Fibroblast of lung (primary cell): ENCODE measurements around the gene RNASE4. TPM values are rescaled to one million over a fixed set of nuclear protein-coding genes. Genes with fewer than 3 reads are reported as not detected.

ENCODE experiments used
- DNase-seq, 2 donors: peaks; one replicate each; pipeline versions ENCODE4 v3.0.0 to v3.0.0-alpha.2; 2010; ENCODE audit warnings: low read depth in 2 of 2
- H2AFZ ChIP-seq: 2 replicates; pipeline ENCODE4 v1.5.1; 2012; ENCODE audit warnings: low read length, control low read depth, inconsistent platforms
- H3K27ac ChIP-seq: 2 replicates; pipeline ENCODE4 v1.5.1; 2011; ENCODE audit warnings: low read length, control low read depth; ENCODE audit not compliant: insufficient read depth
- H3K27me3 ChIP-seq: 2 replicates; pipeline ENCODE4 v1.5.1; 2011; ENCODE audit warnings: mild to moderate bottlenecking, low read length; ENCODE audit not compliant: control insufficient read depth, insufficient read depth
- H3K36me3 ChIP-seq: 2 replicates; pipeline ENCODE4 v1.5.1; 2011; ENCODE audit warnings: low read length; ENCODE audit not compliant: control insufficient read depth, insufficient read depth
- H3K4me1 ChIP-seq: 2 replicates; pipeline ENCODE4 v1.5.1; 2011; ENCODE audit warnings: low read length; ENCODE audit not compliant: control insufficient read depth, insufficient read depth; ENCODE audit errors: extremely low read depth
- H3K4me2 ChIP-seq: 2 replicates; pipeline ENCODE4 v1.5.1; 2011; ENCODE audit warnings: low read length, control low read depth; ENCODE audit not compliant: insufficient read depth; ENCODE audit errors: extremely low read depth
- H3K4me3 ChIP-seq, 4 experiments: fragments of 200-600 bp in 1 of 4; sonication (generic) in 1 of 4; replicated peaks in 1 of 4; 2 replicates each; pipeline ENCODE4 v1.5.1; 2011 to 2016; ENCODE audit warnings: low read length in 4 of 4, low read depth in 3 of 4, mild to moderate bottlenecking in 3 of 4, control low read depth in 2 of 4, inconsistent platforms in 1 of 4, mixed read lengths in 1 of 4; ENCODE audit not compliant: insufficient read depth in 1 of 4; ENCODE audit errors: control extremely low read depth in 1 of 4
- H3K79me2 ChIP-seq: 2 replicates; pipeline ENCODE4 v1.5.1; 2012; ENCODE audit warnings: mild to moderate bottlenecking, low read length, inconsistent platforms; ENCODE audit not compliant: control insufficient read depth, insufficient read depth
- H3K9ac ChIP-seq: 2 replicates; pipeline ENCODE4 v1.5.1; 2011; ENCODE audit warnings: mild to moderate bottlenecking, low read length, control low read depth; ENCODE audit not compliant: insufficient read depth
- H3K9me3 ChIP-seq: 2 replicates; pipeline ENCODE4 v1.5.1; 2012; ENCODE audit warnings: low read depth, low read length; ENCODE audit not compliant: control insufficient read depth, insufficient read depth
- H4K20me1 ChIP-seq: 2 replicates; pipeline ENCODE4 v1.5.1; 2011; ENCODE audit warnings: low read length; ENCODE audit not compliant: control insufficient read depth, insufficient read depth; ENCODE audit errors: extremely low read depth
- EZH2 ChIP-seq: IDR thresholded peaks from 2 replicates; pipeline ENCODE4 v1.5.1; 2012; ENCODE audit warnings: low read length, control low read depth, mild to moderate bottlenecking; ENCODE audit errors: missing control alignments
- polyA plus RNA-seq, 2 donors: library from polyadenylated mRNA; depleted of rRNA in 1 of 2; stranded (reverse) in 1 of 2; unstranded in 1 of 2; fragments of >200 nt; gene quantifications; 2 replicates each; pipeline ENCODE4 v1.2.1, GENCODE V29; 2011 to 2012; ENCODE audit warnings: missing spikeins in 1 of 2
- total RNA-seq: library from RNA; depleted of rRNA; stranded (reverse); fragments of >200 nt; gene quantifications from 2 replicates; pipeline ENCODE4 v1.2.1, GENCODE V29; 2014
- TF ChIP-seq, protein P1 (sequence below), 2 donors: IDR thresholded peaks in 1 of 2; conservative IDR thresholded peaks in 1 of 2; 1 replicate in 1 of 2; 2 replicates in 1 of 2; pipeline ENCODE4 v1.5.1; 2011 to 2012; ENCODE audit warnings: low read length in 2 of 2, control low read depth in 1 of 2, inconsistent platforms in 1 of 2, low read depth in 1 of 2, mild to moderate bottlenecking in 1 of 2

RNASE4 gene
- total and polyA plus RNA-seq, 2 donors (not counting 1 experiment from before 2014, with no cell fraction given) = 22.1 to 43.9 TPM

DNA sequence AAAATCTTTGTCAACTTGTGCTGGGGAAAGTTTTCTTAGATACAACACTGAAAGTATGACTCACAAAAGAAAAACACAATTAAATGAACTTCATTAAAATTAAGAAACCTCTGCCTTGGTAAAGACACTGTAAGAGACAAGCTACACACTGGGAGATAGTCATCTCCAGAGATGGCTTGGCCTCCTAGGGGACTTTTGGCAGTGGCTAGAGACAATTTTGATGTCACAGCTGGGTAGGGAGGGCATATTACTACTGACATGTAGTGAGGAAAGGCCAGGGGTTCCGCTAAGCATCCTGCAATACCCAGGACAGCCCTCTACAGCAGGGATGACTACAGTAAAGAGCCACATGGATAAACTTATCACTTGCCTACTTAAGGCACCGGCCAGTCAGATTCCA is 8.7 kb upstream of the RNASE4 start:
- DNase-seq = no peak
- Histone ChIP-seq H4K20me1 (no peaks in the 10 kb centered on the region), H3K9me3 (no peaks in the 10 kb centered on the region), H3K4me1 (no peaks in the 10 kb centered on the region), H3K9ac (no peak overlapping the region), H3K27ac (no peak overlapping the region), H3K4me3 (no peak overlapping the region), H2AFZ (no peak overlapping the region), H3K36me3 (no peaks in the 10 kb centered on the region), H3K4me2 (no peak overlapping the region), H3K27me3 (no peaks in the 10 kb centered on the region), H3K79me2 (no peaks in the 10 kb centered on the region)
- no peak for TF ChIP-seq EZH2
- TF ChIP-seq, protein P1, sequence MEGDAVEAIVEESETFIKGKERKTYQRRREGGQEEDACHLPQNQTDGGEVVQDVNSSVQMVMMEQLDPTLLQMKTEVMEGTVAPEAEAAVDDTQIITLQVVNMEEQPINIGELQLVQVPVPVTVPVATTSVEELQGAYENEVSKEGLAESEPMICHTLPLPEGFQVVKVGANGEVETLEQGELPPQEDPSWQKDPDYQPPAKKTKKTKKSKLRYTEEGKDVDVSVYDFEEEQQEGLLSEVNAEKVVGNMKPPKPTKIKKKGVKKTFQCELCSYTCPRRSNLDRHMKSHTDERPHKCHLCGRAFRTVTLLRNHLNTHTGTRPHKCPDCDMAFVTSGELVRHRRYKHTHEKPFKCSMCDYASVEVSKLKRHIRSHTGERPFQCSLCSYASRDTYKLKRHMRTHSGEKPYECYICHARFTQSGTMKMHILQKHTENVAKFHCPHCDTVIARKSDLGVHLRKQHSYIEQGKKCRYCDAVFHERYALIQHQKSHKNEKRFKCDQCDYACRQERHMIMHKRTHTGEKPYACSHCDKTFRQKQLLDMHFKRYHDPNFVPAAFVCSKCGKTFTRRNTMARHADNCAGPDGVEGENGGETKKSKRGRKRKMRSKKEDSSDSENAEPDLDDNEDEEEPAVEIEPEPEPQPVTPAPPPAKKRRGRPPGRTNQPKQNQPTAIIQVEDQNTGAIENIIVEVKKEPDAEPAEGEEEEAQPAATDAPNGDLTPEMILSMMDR (conservative IDR thresholded peaks at IDR 0.05 in 1 of 2, IDR thresholded peaks at IDR 0.05 in 1 of 2; ENCODE audit: low read depth in 1 of 2, low read length in 2 of 2) = no peak

DNA sequence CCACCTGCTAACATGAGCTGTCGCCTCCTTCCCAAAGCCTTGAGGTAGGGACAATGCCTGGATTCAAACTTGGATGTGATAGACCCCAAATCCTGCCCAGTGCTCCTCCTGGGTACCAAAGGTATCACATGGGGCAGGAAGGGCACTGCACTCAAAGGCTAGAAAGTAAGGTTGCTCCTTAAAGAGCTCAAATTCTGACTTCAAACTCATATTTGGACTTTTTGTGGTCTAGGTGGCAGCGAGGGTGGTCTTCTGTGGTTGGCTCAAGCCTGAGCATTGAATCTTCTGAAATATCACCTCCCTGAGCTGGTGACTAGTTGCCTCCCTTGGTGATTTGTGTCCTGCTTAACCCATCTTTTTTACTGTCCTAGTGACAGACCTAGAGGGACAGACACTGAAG is 8.3 kb upstream of the RNASE4 start:
- no peaks in the 10 kb centered on the region for H3K9me3 ChIP-seq
- no peak for TF ChIP-seq EZH2
- TF ChIP-seq, protein P1 (conservative IDR thresholded peaks at IDR 0.05 in 1 of 2, IDR thresholded peaks at IDR 0.05 in 1 of 2; ENCODE audit: low read depth in 1 of 2, low read length in 2 of 2) = no peak
- H3K4me2 ChIP-seq = no peak overlapping the region
- no peaks in the 10 kb centered on the region for H4K20me1 ChIP-seq
- no peaks in the 10 kb centered on the region for H3K4me1 ChIP-seq
- no peak overlapping the region for H3K4me3 ChIP-seq
- no peaks in the 10 kb centered on the region for H3K36me3 ChIP-seq
- no peak overlapping the region for H3K9ac ChIP-seq
- no peak overlapping the region for H3K27ac ChIP-seq
- no peaks in the 10 kb centered on the region for H3K27me3 ChIP-seq
- DNase-seq = no peak
- H2AFZ ChIP-seq = no peak overlapping the region
- H3K79me2 ChIP-seq = no peaks in the 10 kb centered on the region

DNA sequence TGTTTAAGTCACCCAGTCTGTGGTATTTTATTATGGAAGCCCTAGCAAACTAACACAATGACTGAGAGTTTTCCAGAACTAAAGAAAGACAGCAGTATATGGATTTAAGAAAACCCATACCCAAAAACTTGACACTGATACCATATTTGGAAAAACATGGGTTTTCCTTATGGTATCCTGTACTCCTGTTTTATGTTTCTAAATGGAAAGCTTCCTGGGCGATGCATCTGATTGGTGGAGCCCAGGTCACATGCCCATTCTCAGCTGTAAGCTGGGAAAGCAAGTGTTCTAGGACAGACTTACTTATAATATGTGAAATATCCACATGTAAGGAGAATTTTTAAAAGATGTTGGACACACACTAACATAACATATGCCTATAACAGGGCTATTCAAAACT is 4.5 kb upstream of the RNASE4 start:
- Histone ChIP-seq H3K4me2 (no peak overlapping the region), H3K27me3 (no peaks in the 10 kb centered on the region), H3K36me3 (no peaks in the 10 kb centered on the region)

More for the DNA sequence above, 4.5 kb upstream of the RNASE4 start:
- H4K20me1 ChIP-seq = no peaks in the 10 kb centered on the region
- no peaks in the 10 kb centered on the region for H3K79me2 ChIP-seq
- H3K4me1 ChIP-seq = no peaks in the 10 kb centered on the region
- no peaks in the 10 kb centered on the region for H3K9me3 ChIP-seq
- no peak overlapping the region for H2AFZ ChIP-seq
- DNase-seq = peak in 1 of 2 donors; percentile 28
- no peak for TF ChIP-seq EZH2
- TF ChIP-seq, protein P1 (conservative IDR thresholded peaks at IDR 0.05 in 1 of 2, IDR thresholded peaks at IDR 0.05 in 1 of 2; ENCODE audit: low read depth in 1 of 2, low read length in 2 of 2) = no peak
- H3K27ac ChIP-seq = no peak overlapping the region
- H3K9ac ChIP-seq = no peak overlapping the region
- H3K4me3 ChIP-seq = no peak overlapping the region
